H1 (cell line): Measurements from ENCODE around the gene SLC7A11. TPM values are rescaled to one million over a fixed set of nuclear protein-coding genes. Genes with fewer than 3 reads are reported as not detected.

Experiments
- CTCF ChIA-PET: fragments of 300-600 bp; sonication (Branson Sonifier 250); formaldehyde crosslinking; loops from one replicate; lab custom pipeline; 2021; ENCODE audit not compliant: partially characterized antibody; lab: Charles Lee
- POLR2A ChIA-PET: fragments of 300-600 bp; sonication (Branson Sonifier 250); formaldehyde crosslinking; loops from one replicate; lab custom pipeline; 2021; ENCODE audit warnings: inconsistent platforms; ENCODE audit not compliant: partially characterized antibody; lab: Charles Lee
- DNase-seq, 2 experiments: peaks; one replicate each; pipeline versions ENCODE4 v3.0.0 to v3.0.0-alpha.2; 2010 to 2022; ENCODE audit warnings: low spot score in 2 of 2, low read depth in 1 of 2, mixed read lengths in 1 of 2
- FAIRE-seq: peaks from 2 replicates; lab custom pipeline; 2011; peaks lifted over from hg19 to GRCh38; lab: Jason Lieb, UNC
- H2AFZ ChIP-seq: 2 replicates; pipeline ENCODE4 v1.8.1; 2012; ENCODE audit warnings: low read length, inconsistent platforms
- H2AK5ac ChIP-seq: 2 replicates; pipeline ENCODE4 v1.6.1; 2013; ENCODE audit warnings: low read depth, low read length
- H2BK120ac ChIP-seq: replicated peaks from 2 replicates; pipeline ENCODE3; 2013; ENCODE audit warnings: low read depth, low read length, inconsistent platforms
- H2BK12ac ChIP-seq: 2 replicates; pipeline ENCODE4 v1.6.1; 2013; ENCODE audit warnings: low read depth, low read length
- H2BK15ac ChIP-seq: 2 replicates; pipeline ENCODE4 v1.6.1; 2013; ENCODE audit warnings: low read length
- H2BK20ac ChIP-seq: 2 replicates; pipeline ENCODE4 v1.6.1; 2013; ENCODE audit warnings: low read length
- H2BK5ac ChIP-seq: 2 replicates; pipeline ENCODE4 v1.6.1; 2013; ENCODE audit warnings: low read depth, low read length
- H3K14ac ChIP-seq: 2 replicates; pipeline ENCODE4 v1.6.1; 2013; ENCODE audit warnings: inconsistent platforms; ENCODE audit not compliant: insufficient read length
- H3K18ac ChIP-seq: 2 replicates; pipeline ENCODE4 v1.6.1; 2013; ENCODE audit warnings: low read length; ENCODE audit errors: extremely low read depth
- H3K23ac ChIP-seq: 2 replicates; pipeline ENCODE4 v1.6.1; 2013; ENCODE audit warnings: inconsistent platforms; ENCODE audit not compliant: insufficient read length
- H3K23me2 ChIP-seq: 2 replicates; pipeline ENCODE4 v1.6.1; 2013; ENCODE audit warnings: low read depth, low read length
- H3K27ac ChIP-seq: 2 replicates; pipeline ENCODE4 v1.6.1; 2011; ENCODE audit warnings: low read depth, low read length, inconsistent platforms
- H3K27me3 ChIP-seq, 4 experiments: replicated peaks in 1 of 4; 1 replicate in 1 of 4; 2 replicates in 3 of 4; pipeline versions ENCODE4 v1.6.1 to v1.8.1; 2011 to 2013; ENCODE audit warnings: low read length in 3 of 4, mild to moderate bottlenecking in 3 of 4, inconsistent platforms in 2 of 4, mixed read lengths in 2 of 4, moderate library complexity in 1 of 4; ENCODE audit not compliant: control insufficient read depth in 3 of 4, insufficient read depth in 3 of 4; ENCODE audit errors: extremely low read depth in 1 of 4
- H3K36me3 ChIP-seq, 4 experiments: 2 replicates each; pipeline versions ENCODE4 v1.6.1 to v1.8.1; 2011 to 2013; ENCODE audit warnings: mild to moderate bottlenecking in 4 of 4, low read length in 3 of 4, moderate library complexity in 2 of 4, control low read depth in 1 of 4, inconsistent platforms in 1 of 4; ENCODE audit not compliant: insufficient read depth in 4 of 4, control insufficient read depth in 2 of 4
- H3K4ac ChIP-seq: replicated peaks from 2 replicates; pipeline ENCODE3; 2013; ENCODE audit warnings: low read length, low read depth, mixed read lengths, inconsistent platforms; ENCODE audit not compliant: insufficient read length
- H3K4me1 ChIP-seq, 4 experiments: replicated peaks in 1 of 4; 1 replicate in 1 of 4; 2 replicates in 3 of 4; pipeline versions ENCODE4 v1.6.1 to v1.8.1; 2011 to 2013; ENCODE audit warnings: low read length in 3 of 4, inconsistent platforms in 2 of 4, mixed read lengths in 1 of 4; ENCODE audit not compliant: insufficient read depth in 4 of 4, control insufficient read depth in 3 of 4
- H3K4me2 ChIP-seq, 2 experiments: 2 replicates each; pipeline versions ENCODE4 v1.6.1 to v1.8.1; 2011 to 2013; ENCODE audit warnings: low read depth in 2 of 2, low read length in 2 of 2, control low read depth in 1 of 2, inconsistent platforms in 1 of 2, mild to moderate bottlenecking in 1 of 2; ENCODE audit not compliant: insufficient read depth in 1 of 2
- H3K4me3 ChIP-seq, 4 experiments: fragments of 200-600, 300-600 bp in 1 of 4; sonication (generic), shearing (Covaris generic), sonication (Bioruptor Twin) in 1 of 4; 2 replicates each; pipeline versions ENCODE4 v1.5.1 to v1.8.1; 2011 to 2016; ENCODE audit warnings: low read length in 4 of 4, low read depth in 3 of 4, control low read depth in 2 of 4, inconsistent platforms in 2 of 4, mild to moderate bottlenecking in 2 of 4, mixed read lengths in 1 of 4, moderate library complexity in 1 of 4; ENCODE audit not compliant: insufficient read depth in 2 of 4; ENCODE audit errors: extremely low read depth in 1 of 4
- H3K56ac ChIP-seq: replicated peaks from 2 replicates; pipeline ENCODE3; 2013; ENCODE audit warnings: low read depth, mild to moderate bottlenecking, mixed read lengths, low read length, inconsistent platforms; ENCODE audit not compliant: insufficient read length
- H3K79me1 ChIP-seq: 2 replicates; pipeline ENCODE4 v1.6.1; 2013; ENCODE audit warnings: low read depth, low read length, control low read depth
- H3K79me2 ChIP-seq, 2 experiments: 2 replicates each; pipeline versions ENCODE4 v1.6.1 to v1.8.1; 2012 to 2013; ENCODE audit warnings: low read length in 2 of 2, mild to moderate bottlenecking in 2 of 2, inconsistent platforms in 1 of 2; ENCODE audit not compliant: insufficient read depth in 2 of 2, control insufficient read depth in 1 of 2
- H3K9ac ChIP-seq, 4 experiments: replicated peaks in 1 of 4; 1 replicate in 1 of 4; 2 replicates in 3 of 4; pipeline versions ENCODE4 v1.6.1 to v1.8.1; 2011 to 2013; ENCODE audit warnings: low read depth in 3 of 4, low read length in 3 of 4, control low read depth in 2 of 4, mild to moderate bottlenecking in 2 of 4, moderate library complexity in 2 of 4, inconsistent platforms in 1 of 4; ENCODE audit errors: extremely low read depth in 1 of 4
- H3K9me3 ChIP-seq, 2 experiments: 2 replicates each; pipeline versions ENCODE4 v1.6.1 to v1.8.1; 2012 to 2013; ENCODE audit warnings: mild to moderate bottlenecking in 2 of 2, moderate library complexity in 2 of 2, control low read depth in 1 of 2, inconsistent platforms in 1 of 2, low read depth in 1 of 2, low read length in 1 of 2, mixed read lengths in 1 of 2; ENCODE audit not compliant: insufficient read depth in 2 of 2
- H4K20me1 ChIP-seq, 2 experiments: replicated peaks in 1 of 2; 2 replicates each; pipeline versions ENCODE3 to v1.8.1; 2011 to 2013; ENCODE audit warnings: inconsistent platforms in 2 of 2, low read length in 2 of 2, mild to moderate bottlenecking in 1 of 2; ENCODE audit not compliant: insufficient read depth in 2 of 2, control insufficient read depth in 1 of 2
- H4K5ac ChIP-seq: 2 replicates; pipeline ENCODE4 v1.6.1; 2013; ENCODE audit warnings: low read length, low read depth, mixed read lengths, inconsistent platforms; ENCODE audit not compliant: insufficient read length
- H4K8ac ChIP-seq: 2 replicates; pipeline ENCODE4 v1.8.0; 2013; ENCODE audit warnings: mild to moderate bottlenecking, moderate library complexity, low read length, inconsistent platforms; ENCODE audit not compliant: insufficient read depth; ENCODE audit errors: extremely low read depth
- H4K91ac ChIP-seq: replicated peaks from 2 replicates; pipeline ENCODE3; 2013; ENCODE audit warnings: low read length, mixed read lengths, inconsistent platforms; ENCODE audit not compliant: insufficient read length
- GTF2F1 ChIP-seq: IDR thresholded peaks from 2 replicates; pipeline ENCODE4 v1.6.1; 2012; ENCODE audit warnings: low read depth, low read length, improper control_type of control experiment, borderline replicate concordance
- RFX5 ChIP-seq: IDR thresholded peaks from 2 replicates; pipeline ENCODE4 v1.6.1; 2011; ENCODE audit warnings: low read depth, low read length, improper control_type of control experiment, borderline replicate concordance
- WGBS, 2 experiments: shearing (Covaris generic) in 1 of 2; methylation state at CpG; one replicate each; pipeline versions ENCODE4 v1.1.6 to v1.1.7; 2013 to 2015; ENCODE audit warnings: low lambda C conversion rate in 2 of 2, mixed read lengths in 2 of 2, inconsistent platforms in 1 of 2, low coverage in 1 of 2, missing lambda C conversion rate in 1 of 2; ENCODE audit not compliant: insufficient replicate concordance in 2 of 2, insufficient coverage in 1 of 2, insufficient read length in 1 of 2; ENCODE audit errors: extremely low coverage in 1 of 2, missing lambda C conversion rate in 1 of 2; 5-methylcytosine and 5-hydroxymethylcytosine counted together
- polyA plus RNA-seq, 7 experiments: library from polyadenylated mRNA; depleted of rRNA in 3 of 7; stranded (reverse) in 5 of 7; unstranded in 2 of 7; fragments of >200 nt in 5 of 7; fragments of 200-250 nt in 2 of 7; gene quantifications; 1 replicate in 5 of 7; 2 replicates in 1 of 7; 4 replicates in 1 of 7; pipeline versions ENCODE4 v1.2.1 to v1.2.3, GENCODE V29; 2011 to 2013; ENCODE audit warnings: missing spikeins in 2 of 7, mixed read lengths in 2 of 7
- total RNA-seq: library from RNA; stranded (reverse); fragmentation: NEBNext Ultra II Directional; extraction: Animal tissue kit (Norgen Biotek cat#: 25700); gene quantifications from 2 replicates; pipeline ENCODE4 v1.2.1, GENCODE V29; 2021

The SLC7A11 gene
- total and polyA plus RNA-seq, 2 of the 8 experiments (the other 6 are each of a cell fraction or from before 2014, with no cell fraction given) = 6.6 to 17.0 TPM

DNA sequence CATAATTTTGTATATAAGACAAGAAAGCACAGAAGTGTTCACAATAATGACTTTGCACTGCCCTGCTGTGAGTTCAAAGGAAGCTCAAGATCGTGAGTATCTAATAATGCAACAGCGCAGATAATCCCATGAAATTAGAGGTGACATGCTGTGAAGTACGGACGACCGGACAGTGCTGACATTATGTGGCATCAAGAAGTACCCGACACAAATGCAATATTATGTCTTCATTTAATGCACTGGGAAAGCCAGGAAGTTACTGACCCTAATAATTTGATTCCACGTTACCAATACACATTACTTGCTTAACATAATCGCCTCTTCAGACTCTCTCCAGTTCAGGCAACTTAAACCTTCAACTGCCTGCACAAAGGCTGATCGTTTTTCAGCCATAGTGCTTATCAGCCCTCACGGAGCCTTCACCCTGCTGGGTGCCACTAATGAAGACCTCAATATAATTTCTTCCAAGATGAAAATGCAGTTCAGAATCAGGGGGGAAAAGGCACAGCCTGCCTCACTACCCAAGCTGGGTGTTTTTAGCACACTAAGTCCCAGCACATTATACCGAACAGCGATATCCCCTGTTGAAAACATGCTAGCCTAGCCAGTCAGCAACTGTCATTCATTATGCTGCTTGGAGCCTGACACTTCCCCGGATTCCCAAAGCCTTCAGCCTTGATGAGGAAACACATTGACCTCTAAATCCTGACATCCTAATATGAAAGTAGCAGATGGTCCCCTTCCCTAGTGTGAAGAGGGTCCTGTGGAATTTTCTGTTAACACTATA lies 56.1 kb downstream of the SLC7A11 start:
- H3K56ac ChIP-seq = no peak overlapping the region
- no peak overlapping the region for H3K18ac ChIP-seq
- H3K23ac ChIP-seq = no peak overlapping the region
- H4K5ac ChIP-seq = no peak overlapping the region
- H3K4me3 ChIP-seq = no peak overlapping the region
- no peaks in the 10 kb centered on the region for H4K20me1 ChIP-seq
- H3K9me3 ChIP-seq = no peaks in the 10 kb centered on the region
- no peak overlapping the region for H2BK12ac ChIP-seq
- H3K27ac ChIP-seq = no peak overlapping the region
- H3K36me3 ChIP-seq = peaks cover 0 to 16% (median 3%) of the 10 kb centered on the region in 4 experiments; a peak in 4 of 8 replicates
- no peaks in the 10 kb centered on the region for H3K79me2 ChIP-seq
- H4K91ac ChIP-seq = no peak overlapping the region
- POLR2A ChIA-PET = interaction anchor here (0.8 to 1.1 kb wide), 2 partner anchors 11 to 57 kb away, joined by 4 read pairs; partner anchors contain the start of gene SLC7A11
- no peak overlapping the region for H3K4me2 ChIP-seq
- H3K79me1 ChIP-seq = no peaks in the 10 kb centered on the region
- H3K4me1 ChIP-seq = peaks cover 0 to 7% (median 5%) of the 10 kb centered on the region in 4 experiments; a peak in 2 of 7 replicates
- no peaks in the 10 kb centered on the region for H3K23me2 ChIP-seq
- FAIRE-seq = no peak
- H3K14ac ChIP-seq = no peak overlapping the region
- no peak for TF ChIP-seq RFX5
- TF ChIP-seq GTF2F1 = no peak
- TF ChIP-seq, all 59 proteins: peak for 0
- Histone ChIP-seq H2BK5ac (no peak overlapping the region), H2BK120ac (no peak overlapping the region), H4K8ac (no peak overlapping the region), H3K9ac (no peak overlapping the region), H2AFZ (no peak overlapping the region), H2AK5ac (no peak overlapping the region), H2BK20ac (no peak overlapping the region), H3K27me3 (no peaks in the 10 kb centered on the region), H3K4ac (no peak overlapping the region), H2BK15ac (no peak overlapping the region)
- DNase-seq = no peak
- CTCF ChIA-PET = interaction anchor here (0.5 to 8.0 kb wide), 13 partner anchors 10 to 495 kb away, joined by 3 to 82 read pairs (median 4); no protein-coding TSS in a partner anchor
- 89% methylated on average over 13 of the region's 13 CpGs; no CpG with 5 or more reads in 1 of the 2 experiments for WGBS, 2 experiments
